Dermis microvascular lymphatic vessel endothelial cell (primary cell): ENCODE results near the gene ZNF764. TPM values are rescaled to one million over a fixed set of nuclear protein-coding genes. Genes with fewer than 3 reads are reported as not detected.

Source experiments
- DNase-seq, 2 donors: peaks; one replicate each; pipeline versions ENCODE4 v3.0.0 to v3.0.0-alpha.2; 2010; ENCODE audit warnings: low read depth in 2 of 2
- total RNA-seq: library from RNA; depleted of rRNA; stranded (reverse); fragments of >200 nt; gene quantifications from 2 replicates; pipeline ENCODE4 v1.2.1, GENCODE V29; 2014

The ZNF764 gene
- total RNA-seq, 1 donor from 2014 or later: 3.1 TPM

- DNase-seq: peak in 1 of 2 donors; percentile 54
Measured at GRCh38 chr16:30570636-30571444, 12.7 kb upstream of the ZNF764 start.

- no peak for DNase-seq
Measured at GRCh38 chr16:30569746-30570635, 11.8 kb upstream of the ZNF764 start.

GRCh38 chr16:30569281-30569680, 11.1 kb upstream of the ZNF764 start:
- DNase-seq: no peak

- peak in 1 of 2 donors; percentile 42 for DNase-seq
Measured at GRCh38 chr16:30567991-30568638, 9.9 kb upstream of the ZNF764 start.

GRCh38 chr16:30567160-30567990, 9.2 kb upstream of the ZNF764 start:
- DNase-seq: no peak

- no peak for DNase-seq
Measured at GRCh38 chr16:30566531-30566930, 8.4 kb upstream of the ZNF764 start.

GRCh38 chr16:30565984-30566383, 7.8 kb upstream of the ZNF764 start:
- no peak for DNase-seq

GRCh38 chr16:30565526-30565925, 7.4 kb upstream of the ZNF764 start:
- no peak for DNase-seq

- DNase-seq: no peak
Measured at GRCh38 chr16:30562021-30562420, 3.8 kb upstream of the ZNF764 start.

- DNase-seq: peak in 1 of 2 donors; percentile 36
Measured at GRCh38 chr16:30561089-30561816, 3.1 kb upstream of the ZNF764 start.

- DNase-seq: no peak
Measured at GRCh38 chr16:30559690-30560089, 1.5 kb upstream of the ZNF764 start.

- no peak for DNase-seq
Measured at GRCh38 chr16:30558789-30559377, 709 bp upstream of the ZNF764 start.

- DNase-seq: no peak
Measured at GRCh38 chr16:30557707-30557956, 542 bp downstream of the ZNF764 start.

GRCh38 chr16:30556125-30556473, 2.1 kb downstream of the ZNF764 start:
- DNase-seq: no peak

GRCh38 chr16:30555315-30556124, 2.7 kb downstream of the ZNF764 start:
- DNase-seq: no peak

GRCh38 chr16:30554557-30555314, 3.4 kb downstream of the ZNF764 start:
- DNase-seq: no peak

GRCh38 chr16:30553393-30553899, 4.7 kb downstream of the ZNF764 start:
- DNase-seq: no peak

- DNase-seq: no peak
Measured at GRCh38 chr16:30552956-30553355, 5.2 kb downstream of the ZNF764 start.

GRCh38 chr16:30551781-30552180, 6.4 kb downstream of the ZNF764 start:
- no peak for DNase-seq
